IPS-NIHi7 (cell line): ENCODE data around the gene CBLC.
"Not testable (repeated sequence)": the region's sequence is repeated elsewhere in the genome, so short reads cannot be mapped to it uniquely, and the experiment has no call there.

Source experiments
- DNase-seq: peaks from one replicate; pipeline ENCODE4 v3.0.0; 2012; ENCODE audit warnings: mixed read lengths; ENCODE audit errors: extremely low spot score

The CBLC gene

GRCh38 chr19:44765033-44765948 lies 12.4 kb upstream of the CBLC start:
- DNase-seq = no peak

DNA sequence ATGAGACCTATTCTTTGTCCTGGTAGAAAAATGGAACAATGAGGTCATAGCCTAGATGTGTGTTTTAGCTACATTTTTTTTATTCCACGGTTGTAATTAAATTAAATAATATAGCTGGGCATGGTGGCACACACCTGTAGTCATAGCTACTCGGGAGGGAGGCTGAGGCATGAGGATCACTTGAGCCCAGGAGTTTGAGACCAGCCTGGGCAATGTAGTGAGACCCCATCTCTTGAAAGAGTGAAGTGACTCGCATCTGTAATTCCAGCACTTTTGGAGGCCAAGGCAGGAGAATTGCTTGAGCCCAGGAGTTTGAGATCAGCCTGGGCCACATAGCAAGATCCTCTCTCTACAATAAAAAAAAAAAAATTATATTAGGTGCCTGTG lies 11.7 kb upstream of the CBLC start:
- no peak for DNase-seq

DNA sequence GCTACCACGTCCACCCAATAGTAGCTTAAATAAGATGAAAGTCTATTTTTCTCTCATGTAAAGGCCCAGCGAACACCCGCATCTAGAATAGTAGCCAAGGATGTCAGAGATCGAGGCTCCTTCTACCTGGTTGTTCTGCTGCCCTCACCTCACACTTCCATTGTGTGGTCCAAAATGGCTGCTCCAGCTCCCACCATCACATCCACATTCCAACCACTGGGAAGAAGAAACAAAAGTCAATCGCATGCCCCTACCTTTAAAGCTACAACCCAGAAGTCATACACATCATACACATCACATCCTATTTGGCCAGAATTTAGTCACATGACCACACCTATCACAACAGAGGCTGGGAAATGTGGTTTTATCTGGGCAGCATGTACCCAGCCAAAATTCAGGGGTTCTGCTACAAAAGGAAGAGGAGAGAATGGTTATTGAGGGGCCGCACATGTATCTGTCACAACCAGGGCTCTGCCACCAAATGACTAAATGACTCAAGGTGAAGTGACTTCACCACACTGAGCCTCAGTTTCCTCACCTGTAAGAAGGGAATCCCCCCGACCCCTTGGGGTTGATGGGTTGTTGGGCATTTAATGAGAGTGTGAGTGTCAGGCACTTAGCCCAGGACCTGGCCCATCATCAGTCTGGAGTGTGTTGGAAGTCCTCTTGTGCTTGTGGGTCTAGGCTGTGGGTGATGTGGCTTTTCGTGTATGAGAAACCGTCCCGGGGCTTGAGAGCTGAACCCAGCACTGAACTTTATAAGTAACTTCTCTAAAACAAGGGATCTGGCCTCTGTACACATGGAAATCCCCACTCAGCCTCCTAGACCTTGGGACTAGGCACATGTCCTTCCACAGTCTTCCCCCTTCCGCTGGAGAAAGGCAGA lies 10.2 kb upstream of the CBLC start:
- no peak for DNase-seq

DNA sequence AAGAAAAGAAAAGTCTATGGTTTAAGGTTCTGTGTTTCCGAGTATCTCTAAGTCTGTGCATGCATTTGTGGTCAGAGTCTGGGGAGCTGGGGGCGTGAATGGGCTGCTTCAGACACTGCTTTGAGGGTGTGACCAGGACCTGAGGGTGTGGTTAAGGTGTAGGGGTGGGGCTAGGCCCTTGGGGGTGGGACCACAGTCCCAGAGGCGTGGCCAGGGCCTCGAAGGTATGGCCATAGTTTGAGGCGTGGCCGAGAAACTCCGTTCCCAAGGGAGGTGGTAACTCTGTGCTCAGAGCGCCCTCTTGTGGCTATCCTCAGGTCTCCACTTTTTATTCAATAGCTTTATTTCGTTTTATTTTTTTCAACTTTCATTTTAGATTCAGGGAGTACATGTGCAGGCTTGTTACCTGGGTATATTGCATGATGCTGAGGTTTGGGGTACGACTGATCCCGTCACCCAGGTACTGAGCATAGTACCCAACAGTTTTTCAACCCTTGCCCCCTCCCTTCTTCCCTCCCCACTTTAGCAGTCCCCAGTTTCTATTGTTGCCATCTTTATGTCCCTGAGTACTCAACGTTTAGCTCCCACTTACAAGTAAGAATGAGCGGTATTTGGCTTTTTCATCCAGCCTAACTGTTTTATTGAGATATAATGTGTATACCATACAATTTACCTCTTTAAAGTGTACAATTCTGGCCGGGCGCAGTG lies 7.0 kb upstream of the CBLC start:
- DNase-seq = peak; percentile 100

DNA sequence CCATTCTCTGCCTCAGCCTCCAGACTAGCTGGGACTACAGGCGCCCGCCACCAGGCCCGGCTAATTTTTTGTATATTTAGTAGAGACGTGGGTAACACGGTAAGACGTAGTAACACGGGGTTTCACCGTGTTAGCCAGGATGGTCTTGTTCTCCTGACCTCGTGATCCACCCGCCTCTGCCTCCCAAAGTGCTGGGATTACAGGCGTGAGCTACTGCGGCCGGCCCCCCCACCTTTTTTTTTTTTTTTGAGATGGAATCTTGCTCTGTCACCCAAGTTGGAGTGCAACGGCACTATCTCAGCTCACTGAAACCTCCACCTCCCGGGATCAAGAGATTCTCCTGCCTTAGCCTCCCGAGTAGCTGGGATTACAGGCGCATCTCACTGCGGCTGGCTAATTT lies 5.5 kb upstream of the CBLC start:
- not testable (repeated sequence) for DNase-seq

DNA sequence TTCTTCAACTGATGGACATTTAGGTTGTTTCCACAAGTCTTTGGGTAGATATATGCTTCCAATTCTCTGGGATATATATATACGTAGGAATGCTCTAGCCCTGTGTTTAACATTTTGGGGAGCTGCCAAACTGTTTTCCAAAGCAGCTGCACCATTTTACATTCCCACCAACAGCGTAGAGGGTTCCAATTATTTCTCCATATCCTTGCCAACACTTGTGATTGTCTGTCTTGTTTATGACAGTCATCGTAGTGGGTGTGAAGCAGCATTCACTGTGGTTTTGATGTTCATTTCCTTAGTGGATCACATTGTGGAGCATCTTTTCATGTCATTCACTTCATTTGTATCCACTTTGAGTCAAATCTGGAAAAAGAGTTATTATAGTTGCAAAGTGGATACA lies 4.7 kb upstream of the CBLC start:
- no peak for DNase-seq

DNA sequence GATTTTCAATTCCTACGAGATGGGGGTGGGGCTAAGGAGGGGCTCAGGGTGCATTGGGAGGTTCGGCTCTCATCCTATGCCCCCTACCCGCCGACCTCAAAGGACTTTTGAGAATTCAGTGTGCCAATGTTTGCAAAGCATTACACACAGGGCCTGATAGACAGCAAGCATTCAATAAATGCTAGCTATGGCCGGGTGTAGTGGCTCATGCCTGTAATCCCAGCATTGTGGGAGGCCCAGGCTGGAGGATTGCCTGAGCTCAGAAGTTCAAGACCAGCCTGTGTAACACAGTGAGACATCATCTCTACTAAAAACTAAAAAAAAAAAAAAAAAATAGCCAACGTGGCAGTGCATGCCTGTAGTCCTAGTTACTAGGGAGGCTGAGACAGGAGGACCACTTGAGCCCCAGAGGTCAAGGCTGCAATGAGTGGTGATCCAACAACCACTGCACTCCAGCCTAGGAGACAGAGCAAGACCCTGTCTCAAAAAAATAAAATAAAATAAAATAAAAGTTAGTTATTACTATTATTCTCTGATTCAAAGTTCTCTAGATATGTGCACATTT lies 1.9 kb upstream of the CBLC start:
- DNase-seq = no peak

DNA sequence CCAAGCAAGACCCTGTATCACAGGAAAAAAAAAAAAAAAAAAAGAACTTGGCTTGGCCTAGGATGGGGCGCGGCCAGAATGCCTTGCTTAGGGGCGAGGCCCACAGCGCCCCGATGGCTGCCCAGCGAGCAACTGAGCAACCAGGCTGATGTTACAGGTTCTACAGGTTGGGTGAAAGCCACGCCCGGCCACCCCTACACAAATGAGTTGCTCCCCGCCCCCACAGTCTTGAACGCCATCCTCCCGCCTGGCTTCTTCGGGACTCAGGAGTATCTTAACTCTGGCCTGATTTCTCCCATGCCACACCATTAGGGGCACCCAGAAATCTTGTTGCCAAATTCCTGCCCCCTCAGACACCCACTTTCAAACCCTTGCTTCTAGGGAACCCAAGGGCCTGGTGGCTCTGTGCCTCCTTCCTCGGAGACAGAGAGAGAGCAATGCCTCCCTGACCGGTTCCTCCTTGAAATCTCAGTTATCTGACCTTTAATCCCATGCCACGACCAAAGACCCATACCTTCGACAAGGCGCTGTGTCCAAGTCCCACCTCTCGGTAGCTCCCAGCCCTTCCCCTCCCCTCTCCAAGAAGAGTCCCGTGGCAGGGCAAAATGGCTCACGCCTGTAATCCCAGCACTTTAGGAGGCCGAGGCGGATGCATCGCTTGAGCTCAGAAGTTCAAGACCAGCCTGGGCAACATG lies 1.1 kb upstream of the CBLC start:
- DNase-seq = no peak

- no peak for DNase-seq
Observed at GRCh38 chr19:44779150-44779549, 1.5 kb downstream of the CBLC start.

GRCh38 chr19:44781694-44782093 lies 4.0 kb downstream of the CBLC start:
- not testable (repeated sequence) for DNase-seq

GRCh38 chr19:44782729-44783128 lies 5.0 kb downstream of the CBLC start:
- DNase-seq = no peak

DNA sequence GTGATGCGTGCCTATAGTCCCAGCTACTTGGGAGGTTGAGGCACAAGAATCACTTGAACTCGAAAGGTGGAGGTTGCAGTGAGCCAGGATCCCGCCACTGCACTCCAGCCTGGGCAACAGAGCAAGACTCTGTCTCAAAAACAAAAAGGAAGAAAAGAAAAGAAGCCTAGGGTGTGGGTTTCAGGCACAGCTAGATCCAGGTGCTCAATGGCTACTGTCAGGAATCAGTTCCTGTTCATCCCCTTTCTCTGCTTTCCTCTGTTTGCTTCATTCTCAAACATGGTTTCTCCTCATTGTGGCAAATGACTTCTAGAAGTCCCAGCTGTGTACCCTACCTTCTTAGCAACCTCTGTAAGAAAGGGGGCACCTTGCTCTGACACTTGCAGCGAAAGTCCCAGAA lies 5.9 kb downstream of the CBLC start:
- no peak for DNase-seq

- no peak for DNase-seq
Observed at GRCh38 chr19:44785271-44785670, 7.6 kb downstream of the CBLC start.

- DNase-seq = no peak
Observed at GRCh38 chr19:44785993-44786392, 8.3 kb downstream of the CBLC start.

DNA sequence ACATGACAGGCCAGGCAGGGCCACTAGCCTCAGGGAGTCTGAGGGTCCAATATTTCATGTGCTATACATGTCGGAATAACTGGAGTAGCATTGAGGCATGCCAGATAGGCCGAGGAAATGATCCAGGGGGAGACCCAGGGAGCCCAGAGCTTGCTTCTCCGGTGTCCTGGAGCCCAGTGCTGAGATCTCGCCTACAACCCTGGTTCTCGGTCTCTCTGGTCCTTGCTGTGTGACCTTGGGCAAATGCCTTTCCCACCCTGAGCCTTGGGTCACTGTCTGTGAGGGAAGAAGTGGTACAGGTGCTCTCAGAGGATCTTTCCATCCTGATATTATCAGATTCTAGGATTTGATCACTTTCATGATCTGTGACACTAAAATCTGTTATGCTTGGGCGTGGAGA lies 11.3 kb downstream of the CBLC start:
- DNase-seq = no peak

GRCh38 chr19:44789943-44790483 lies 12.3 kb downstream of the CBLC start:
- DNase-seq = no peak

DNA sequence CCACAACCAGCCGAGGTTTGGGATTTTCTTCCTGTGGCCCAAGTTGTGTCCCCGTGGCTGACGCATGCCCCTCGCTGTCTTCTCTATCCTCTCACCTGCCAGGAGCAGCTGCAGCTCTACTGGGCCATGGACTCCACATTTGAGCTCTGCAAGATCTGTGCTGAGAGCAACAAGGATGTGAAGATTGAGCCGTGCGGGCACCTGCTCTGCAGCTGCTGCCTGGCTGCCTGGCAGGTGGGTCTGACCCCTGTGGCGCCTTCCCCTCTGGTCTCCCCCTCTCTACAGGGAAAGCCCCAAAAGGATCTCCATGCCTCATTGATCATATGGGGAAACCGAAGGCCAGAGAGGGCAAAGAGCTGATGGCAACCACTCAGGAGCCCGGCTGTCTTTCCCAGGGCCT lies 14.6 kb downstream of the CBLC start:
- DNase-seq = no peak

- DNase-seq = no peak
Observed at GRCh38 chr19:44794610-44795009, 16.9 kb downstream of the CBLC start.

DNA sequence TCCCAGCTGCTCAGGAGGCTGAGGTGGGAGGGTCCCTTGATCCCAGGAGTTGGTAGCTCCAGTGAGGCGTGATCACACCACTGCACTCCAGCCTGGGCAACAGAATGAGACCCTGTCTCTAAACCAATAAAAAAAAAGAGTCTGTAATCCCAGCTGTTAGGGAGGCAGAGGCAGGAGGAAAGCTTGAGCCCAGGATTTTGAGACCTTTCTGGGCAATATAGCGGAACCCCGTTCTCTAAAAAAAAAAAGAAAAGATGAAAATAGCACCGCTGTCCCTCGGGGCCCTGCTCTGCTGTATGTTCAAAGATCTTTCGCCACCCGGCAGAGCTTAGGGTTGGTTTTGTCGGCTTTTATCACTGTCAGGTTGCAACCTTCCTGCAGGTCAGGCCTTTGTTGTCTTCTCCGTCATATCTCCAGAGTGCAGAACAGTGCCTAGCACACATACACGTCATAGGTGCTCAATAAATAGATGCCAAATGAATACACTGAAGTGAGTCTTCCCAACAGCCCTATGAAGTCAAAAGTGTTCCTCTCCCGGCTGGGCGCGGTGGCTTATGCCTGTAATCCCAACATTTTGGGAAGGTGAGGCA lies 17.8 kb downstream of the CBLC start:
- DNase-seq = peak; percentile 4

GRCh38 chr19:44796701-44797115 lies 19.0 kb downstream of the CBLC start:
- peak; percentile 61 for DNase-seq
